Adrenal gland (tissue), 5 donors: ENCODE results near the gene PIK3C2G.

ENCODE experiments used
- CTCF ChIP-seq, 6 experiments: fragments of 450-650 bp in 4 of 6; fragments of 200-600 bp in 2 of 6; sonication (generic) in 1 of 6; IDR thresholded peaks; 1 replicate in 5 of 6; 2 replicates in 1 of 6; pipeline versions ENCODE4 v1.5.1 to v1.8.0; 2016 to 2021; ENCODE audit warnings: antibody characterized with exemption in 6 of 6, mild to moderate bottlenecking in 2 of 6, moderate library complexity in 1 of 6
- POLR2A ChIP-seq, 2 donors: fragments of 450-650 bp; IDR thresholded peaks; one replicate each; pipeline ENCODE4 v1.6.1; 2017; ENCODE audit warnings: antibody characterized with exemption in 2 of 2, mild to moderate bottlenecking in 2 of 2, moderate library complexity in 1 of 2
- donor health status: DM: no; HTN: no; CAD: no.

GRCh38 chr12:18472806-18473205 is 211.5 kb downstream of the PIK3C2G start:
- TF ChIP-seq CTCF (IDR thresholded peaks at IDR 0.05) (no peak), POLR2A (IDR thresholded peaks at IDR 0.05) (no peak)
